Hematopoietic multipotent progenitor cell (in vitro differentiated cells): ENCODE results near the gene CWC22. TPM values are rescaled to one million over a fixed set of nuclear protein-coding genes. Genes with fewer than 3 reads are reported as not detected.
A peak's percentile ranks its signal among the peaks of the same experiment; 100 is the strongest.
"Not testable (repeated sequence)": the region's sequence is repeated elsewhere in the genome, so short reads cannot be mapped to it uniquely, and the experiment has no call there.

Experiments
- DNase-seq, 3 donors: peaks; one replicate each; pipeline ENCODE4 v3.0.0-alpha.2; 2011 to 2015; ENCODE audit warnings: low read depth in 2 of 3, low spot score in 2 of 3
- total RNA-seq: library from RNA; depleted of rRNA; stranded (reverse); fragments of >200 nt; gene quantifications from one replicate; pipeline ENCODE4 v1.2.3, GENCODE V29; 2012

Gene CWC22
- 4.8 TPM for total RNA-seq

- DNase-seq, result peak; percentile 80 to 97 (median 93)
Observed at GRCh38 chr2:180006781-180007579, at the start of gene CWC22. Gene CWC22, minus strand, starts transcription at chr2:180007297. Its CDS starts 13,956 bp downstream, at chr2:179993341.

- DNase-seq, result no peak
Observed at GRCh38 chr2:180056367-180057118, 49.4 kb upstream of the CWC22 start.

- not testable (repeated sequence) for DNase-seq
Observed at GRCh38 chr2:180054576-180054975, 47.5 kb upstream of the CWC22 start.

- DNase-seq, result no peak
Observed at GRCh38 chr2:180050246-180050645, 43.1 kb upstream of the CWC22 start.

GRCh38 chr2:180048251-180048650, 41.2 kb upstream of the CWC22 start:
- no peak for DNase-seq

- DNase-seq, result no peak
Observed at GRCh38 chr2:180046776-180047175, 39.7 kb upstream of the CWC22 start.

- DNase-seq, result no peak
Observed at GRCh38 chr2:180046202-180046601, 39.1 kb upstream of the CWC22 start.

- no peak for DNase-seq
Observed at GRCh38 chr2:180040146-180040925, 33.2 kb upstream of the CWC22 start.

- DNase-seq, result no peak
Observed at GRCh38 chr2:180038997-180039396, 31.9 kb upstream of the CWC22 start.

- peak in 1 of 3 donors; percentile 3 for DNase-seq
Observed at GRCh38 chr2:180033993-180034894, 27.1 kb upstream of the CWC22 start.

- DNase-seq, result no peak
Observed at GRCh38 chr2:180029575-180029974, 22.5 kb upstream of the CWC22 start.

- DNase-seq, result no peak
Observed at GRCh38 chr2:180021850-180022249, 14.8 kb upstream of the CWC22 start.

GRCh38 chr2:180017784-180018183, 10.7 kb upstream of the CWC22 start:
- DNase-seq, result no peak

GRCh38 chr2:180016937-180017336, 9.8 kb upstream of the CWC22 start:
- no peak for DNase-seq

GRCh38 chr2:180015951-180016709, 9.0 kb upstream of the CWC22 start:
- DNase-seq, result no peak

- DNase-seq, result no peak
Observed at GRCh38 chr2:180012523-180012922, 5.4 kb upstream of the CWC22 start.

GRCh38 chr2:180010701-180011100, 3.6 kb upstream of the CWC22 start:
- no peak for DNase-seq

GRCh38 chr2:180006231-180006630, 866 bp downstream of the CWC22 start:
- DNase-seq, result peak in 1 of 3 donors; percentile 51

- DNase-seq, result not testable (repeated sequence)
Observed at GRCh38 chr2:180005465-180005864, 1.6 kb downstream of the CWC22 start.
